Stimulated activated CD8-positive, alpha-beta memory T cell treated with anti-CD3 and anti-CD28 coated beads, Interleukin-2, amount 100 ng/mL, for 48 hours (primary cell): ENCODE data around the gene SLC22A23.

Experiments used
- DNase-seq, 2 donors: peaks; one replicate each; pipeline ENCODE4 v3.0.0-alpha.2; 2020; ENCODE audit warnings: low read depth in 2 of 2

The SLC22A23 gene

GRCh38 chr6:3283241-3283640, 173.6 kb downstream of the SLC22A23 start:
- no peak for DNase-seq

GRCh38 chr6:3282476-3283236, 174.2 kb downstream of the SLC22A23 start:
- DNase-seq: no peak

- DNase-seq: no peak
These were observed 175.0 kb downstream of the SLC22A23 start for GRCh38 chr6:3281631-3282475.

GRCh38 chr6:3280866-3281465, 175.9 kb downstream of the SLC22A23 start:
- no peak for DNase-seq

GRCh38 chr6:3280091-3280490, 176.8 kb downstream of the SLC22A23 start:
- DNase-seq: no peak

- no peak for DNase-seq
These were observed 178.2 kb downstream of the SLC22A23 start for GRCh38 chr6:3278691-3279090.

- no peak for DNase-seq
These were observed 178.9 kb downstream of the SLC22A23 start for GRCh38 chr6:3277851-3278416.

- no peak for DNase-seq
These were observed 179.6 kb downstream of the SLC22A23 start for GRCh38 chr6:3277251-3277650.

- no peak for DNase-seq
These were observed 180.4 kb downstream of the SLC22A23 start for GRCh38 chr6:3276174-3277167.

- DNase-seq: no peak
These were observed 182.9 kb downstream of the SLC22A23 start for GRCh38 chr6:3273707-3274521.

GRCh38 chr6:3272911-3273547, 183.8 kb downstream of the SLC22A23 start:
- no peak for DNase-seq

GRCh38 chr6:3271756-3272155, 185.1 kb downstream of the SLC22A23 start:
- no peak for DNase-seq

GRCh38 chr6:3270258-3270657, 186.6 kb downstream of the SLC22A23 start:
- DNase-seq: no peak

- no peak for DNase-seq
These were observed 187.4 kb downstream of the SLC22A23 start for GRCh38 chr6:3269281-3269975.

GRCh38 chr6:3268680-3269079, 188.2 kb downstream of the SLC22A23 start:
- DNase-seq: no peak

- no peak for DNase-seq
These were observed 189.7 kb downstream of the SLC22A23 start for GRCh38 chr6:3267162-3267561.

- no peak for DNase-seq
These were observed 190.7 kb downstream of the SLC22A23 start for GRCh38 chr6:3266170-3266569.

- no peak for DNase-seq
These were observed 191.2 kb downstream of the SLC22A23 start for GRCh38 chr6:3265671-3266070.

GRCh38 chr6:3264356-3264755, 192.5 kb downstream of the SLC22A23 start:
- DNase-seq: no peak
